GM12872 (cell line): ENCODE data around the gene TPCN2.

Experiments
- CTCF ChIP-seq: IDR thresholded peaks from 3 replicates; pipeline ENCODE4 v1.5.1; 2011; ENCODE audit warnings: low read depth, mild to moderate bottlenecking, low read length, moderate library complexity; ENCODE audit not compliant: insufficient read depth

Gene TPCN2

DNA sequence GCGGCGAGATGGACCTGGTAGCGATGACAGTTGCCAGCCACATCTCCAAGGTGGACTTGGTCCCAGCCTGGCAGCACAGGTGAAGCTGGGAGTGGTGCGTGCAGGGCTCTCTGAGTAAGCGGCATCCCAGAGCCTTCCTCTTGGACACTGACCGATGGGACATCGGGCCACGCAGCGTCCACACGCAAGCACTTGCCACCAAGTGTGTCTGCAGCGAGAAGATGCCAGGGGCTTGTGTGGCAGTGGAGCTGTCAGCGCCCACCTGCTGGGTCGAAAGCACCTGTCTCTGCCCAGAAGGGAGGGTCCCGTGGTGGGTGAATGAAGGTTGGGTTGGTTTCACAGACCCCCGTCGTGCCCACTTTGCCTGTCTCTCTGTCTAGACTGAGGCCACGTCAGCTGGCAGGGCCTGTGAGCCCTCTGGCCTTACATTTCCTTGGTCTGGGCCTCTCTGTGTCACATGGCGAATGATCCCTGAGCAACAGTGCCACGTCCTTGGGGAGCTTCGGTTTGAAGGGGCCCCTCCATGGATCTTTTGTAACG, 56.2 kb downstream of the TPCN2 start:
- TF ChIP-seq CTCF = no peak

DNA sequence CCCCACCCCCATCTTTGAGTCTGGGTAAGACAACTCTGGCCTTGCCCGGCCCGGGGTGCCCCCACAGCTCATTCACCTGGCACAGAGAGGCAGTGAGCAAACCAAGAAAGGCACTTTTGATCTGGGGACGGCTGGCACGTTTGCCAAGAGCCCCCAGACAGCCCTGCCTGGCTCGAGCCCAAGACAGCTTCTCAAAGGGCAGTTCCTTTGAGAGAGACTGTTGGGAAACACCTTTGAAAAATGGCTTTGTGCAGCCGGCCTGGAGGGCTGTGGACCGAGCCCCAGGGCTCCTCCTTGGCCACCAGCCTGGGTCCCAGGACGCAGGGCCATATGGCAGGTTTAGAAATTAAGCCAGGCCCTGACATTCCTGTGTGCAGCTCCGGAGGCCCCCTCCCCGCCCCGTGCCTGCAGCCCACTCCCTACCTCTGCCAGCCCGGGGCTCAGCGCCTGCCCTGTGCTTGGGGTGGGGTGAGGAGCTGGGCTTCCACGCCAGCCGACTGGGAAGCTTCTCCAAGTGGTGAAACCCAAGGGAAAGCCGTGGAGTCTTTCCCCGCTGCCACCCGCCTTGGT, 56.8 kb downstream of the TPCN2 start:
- TF ChIP-seq CTCF = no peak

GRCh38 chr11:69106031-69106811, 57.5 kb downstream of the TPCN2 start:
- no peak for TF ChIP-seq CTCF

DNA sequence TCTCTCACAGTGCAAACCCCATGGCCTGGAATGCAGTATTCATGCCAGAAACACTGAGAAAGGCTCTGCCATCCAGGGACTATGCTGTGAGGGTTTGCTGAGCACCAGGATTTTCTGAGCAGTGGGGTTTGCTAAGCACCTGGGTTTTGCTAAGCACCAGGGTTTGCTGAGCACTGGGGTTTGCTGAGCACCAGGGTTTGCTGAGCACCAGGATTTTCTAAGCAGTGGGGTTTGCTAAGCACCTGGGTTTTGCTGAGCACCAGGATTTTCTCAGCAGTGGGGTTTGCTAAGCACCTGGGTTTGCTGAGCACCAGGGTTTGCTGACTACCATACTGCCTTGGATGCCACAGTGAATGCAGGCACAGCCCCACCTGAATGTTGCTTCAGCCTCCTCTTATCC, 58.7 kb downstream of the TPCN2 start:
- TF ChIP-seq CTCF = no peak

DNA sequence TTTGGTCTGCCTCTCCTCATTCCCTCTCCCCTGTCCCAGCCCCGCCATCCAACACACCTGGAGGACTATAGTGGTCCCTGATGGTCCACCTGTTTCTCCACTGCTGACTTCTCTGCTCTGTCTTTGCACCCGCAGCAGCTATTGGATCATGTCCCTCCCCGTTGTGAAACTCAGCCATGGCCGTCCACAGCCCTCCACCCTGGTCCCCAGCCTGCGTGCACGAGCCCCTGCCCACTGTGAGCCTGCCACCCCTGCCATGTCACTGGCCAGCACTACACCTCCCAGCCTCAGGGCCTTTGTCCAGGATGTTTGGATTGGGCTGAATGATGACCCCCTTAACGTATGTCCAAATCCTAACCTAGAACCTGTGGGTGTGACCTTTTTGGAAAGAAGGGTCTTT, 59.3 kb downstream of the TPCN2 start:
- TF ChIP-seq CTCF = no peak

DNA sequence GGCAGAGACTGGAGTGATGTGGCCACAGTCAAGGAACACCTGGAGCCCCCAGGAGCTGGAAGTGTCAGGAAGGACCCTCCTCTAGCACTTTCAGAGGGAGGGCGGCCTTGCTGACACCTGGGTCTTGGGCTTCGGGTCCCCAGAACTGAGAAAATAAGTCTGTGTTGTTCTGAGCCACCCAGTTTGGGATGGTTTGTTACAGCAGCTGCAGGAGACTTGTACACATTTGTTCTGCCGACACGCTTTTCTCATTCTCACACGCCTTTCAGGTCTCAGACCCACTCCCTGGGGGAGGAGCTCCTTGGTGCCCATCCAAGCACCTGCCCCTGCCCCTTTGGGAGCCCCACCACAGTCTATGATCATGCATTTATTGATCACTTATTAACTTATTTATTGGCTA, 59.8 kb downstream of the TPCN2 start:
- no peak for TF ChIP-seq CTCF

DNA sequence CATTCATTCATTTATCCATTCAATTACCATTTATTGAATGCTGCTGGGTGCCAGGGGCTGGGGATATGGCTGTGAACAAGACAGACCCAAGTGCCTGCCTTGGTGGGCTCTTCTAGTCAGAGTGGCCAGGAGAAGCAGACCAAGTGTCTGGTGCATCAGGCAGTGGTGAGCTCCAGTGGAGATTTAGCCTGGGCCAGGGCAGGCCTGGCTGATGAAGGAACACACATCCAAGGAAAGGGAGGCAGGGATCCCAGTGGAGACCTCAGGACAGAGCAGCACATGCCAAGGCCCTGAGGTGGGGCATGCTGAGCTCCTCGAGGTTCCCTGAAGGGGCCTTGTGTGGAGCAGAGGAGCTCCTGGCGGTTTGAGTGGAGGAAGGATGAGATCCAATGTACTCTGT, 60.4 kb downstream of the TPCN2 start:
- TF ChIP-seq CTCF = no peak
